ENCODE measurements around the gene ZDHHC5. TPM values are rescaled to one million over a fixed set of nuclear protein-coding genes. Genes with fewer than 3 reads are reported as not detected.
A peak's percentile ranks its signal among the peaks of the same experiment; 100 is the strongest.

Gene ZDHHC5
- total RNA-seq, 1 donor from 2014 or later: 41.8 TPM

GRCh38 chr11:57735619-57736298, 67.8 kb downstream of the ZDHHC5 start:
- Mint-ChIP-seq H3K4me3 (no peak overlapping the region), H3K9me3 (no peaks in the 10 kb centered on the region), H3K27me3 (ENCODE audit: insufficient read depth, low read depth) (no peaks in the 10 kb centered on the region), H3K36me3 (peaks cover 4% of the 10 kb centered on the region), H3K4me1 (peaks cover under 1% of the 10 kb centered on the region), H3K27ac (peak overlapping the region; percentile 20)
- H3K27me3 ChIP-seq: no peaks in the 10 kb centered on the region
- H3K27ac ChIP-seq: no peak overlapping the region
- no peak overlapping the region for H2AFZ ChIP-seq (replicated peaks)
- no peak overlapping the region for H3K4me3 ChIP-seq
- no peaks in the 10 kb centered on the region for H3K36me3 ChIP-seq
- H4K20me1 ChIP-seq (ENCODE audit: low read depth): peaks cover 5% of the 10 kb centered on the region
- DNase-seq (ENCODE audit: low spot score): no peak
- no peaks in the 10 kb centered on the region for H3K9me3 ChIP-seq (ENCODE audit: low read depth)
- H3F3A ChIP-seq (ENCODE audit: low read depth): peaks cover 14% of the 10 kb centered on the region
- H3K79me2 ChIP-seq (ENCODE audit: low read depth): peaks cover 58% of the 10 kb centered on the region
- no peaks in the 10 kb centered on the region for H3K4me1 ChIP-seq
- H3K4me2 ChIP-seq: no peak overlapping the region
- TF ChIP-seq EZH2phosphoT487 (IDR thresholded peaks at IDR 0.05) (no peak), CTCF (IDR thresholded peaks at IDR 0.05) (no peak), EZH2 (IDR thresholded peaks at IDR 0.05) (no peak)
- H3K9ac ChIP-seq: no peak overlapping the region

- Mint-ChIP-seq H3K4me3 (peak within 1 kb of the TSS; percentile 96), H3K36me3 (peaks cover 25% of the 10 kb centered on the region), H3K9me3 (no peaks in the 10 kb centered on the region), H3K4me1 (peaks cover 15% of the 10 kb centered on the region), H3K27me3 (ENCODE audit: insufficient read depth, low read depth) (peaks cover 2% of the 10 kb centered on the region), H3K27ac (peak within 1 kb of the TSS; percentile 95)
- Histone ChIP-seq H3K9ac (peak within 1 kb of the TSS; percentile 95), H3K79me2 (ENCODE audit: low read depth) (peaks cover 35% of the 10 kb centered on the region), H3K27ac (peak within 1 kb of the TSS; percentile 83), H3K27me3 (no peaks in the 10 kb centered on the region), H3F3A (ENCODE audit: low read depth) (peaks cover 24% of the 10 kb centered on the region), H4K20me1 (ENCODE audit: low read depth) (no peaks in the 10 kb centered on the region), H3K4me2 (peak within 1 kb of the TSS; percentile 98), H2AFZ (replicated peaks) (peak within 1 kb of the TSS; percentile 83), H3K4me3 (peak within 1 kb of the TSS; percentile 93), H3K9me3 (ENCODE audit: low read depth) (no peaks in the 10 kb centered on the region), H3K36me3 (peaks cover 4% of the 10 kb centered on the region), H3K4me1 (peaks cover 7% of the 10 kb centered on the region)
- peak; percentile 98 for DNase-seq (ENCODE audit: low spot score)
- TF ChIP-seq CTCF (IDR thresholded peaks at IDR 0.05): no peak
- peak; percentile 38 for TF ChIP-seq EZH2 (IDR thresholded peaks at IDR 0.05)
- TF ChIP-seq EZH2phosphoT487 (IDR thresholded peaks at IDR 0.05): peak; percentile 47
Observed at GRCh38 chr11:57741132-57742086, 73.5 kb downstream of the ZDHHC5 start, which contains the start of gene SELENOH. TSS of gene SELENOH (plus strand) at chr11:57741491. CDS start at chr11:57741596, 105 bp downstream.

- no peak overlapping the region for H3K27ac ChIP-seq
- Mint-ChIP-seq H3K27ac (peak overlapping the region; percentile 88), H3K9me3 (no peaks in the 10 kb centered on the region), H3K36me3 (peaks cover 26% of the 10 kb centered on the region), H3K4me3 (peak overlapping the region; percentile 96), H3K27me3 (ENCODE audit: insufficient read depth, low read depth) (peaks cover 2% of the 10 kb centered on the region), H3K4me1 (peaks cover 15% of the 10 kb centered on the region)
- peak overlapping the region; percentile 98 for H3K4me2 ChIP-seq
- TF ChIP-seq CTCF (IDR thresholded peaks at IDR 0.05) (no peak), EZH2 (IDR thresholded peaks at IDR 0.05) (no peak), EZH2phosphoT487 (IDR thresholded peaks at IDR 0.05) (no peak)
- no peaks in the 10 kb centered on the region for H3K9me3 ChIP-seq (ENCODE audit: low read depth)
- peak overlapping the region; percentile 95 for H3K9ac ChIP-seq
- no peaks in the 10 kb centered on the region for H4K20me1 ChIP-seq (ENCODE audit: low read depth)
- H3F3A ChIP-seq (ENCODE audit: low read depth): peaks cover 28% of the 10 kb centered on the region
- H3K79me2 ChIP-seq (ENCODE audit: low read depth): peaks cover 30% of the 10 kb centered on the region
- H3K36me3 ChIP-seq: peaks cover 4% of the 10 kb centered on the region
- H2AFZ ChIP-seq (replicated peaks): no peak overlapping the region
- DNase-seq (ENCODE audit: low spot score): no peak
- H3K27me3 ChIP-seq: no peaks in the 10 kb centered on the region
- peaks cover 7% of the 10 kb centered on the region for H3K4me1 ChIP-seq
- peak overlapping the region; percentile 93 for H3K4me3 ChIP-seq
Observed at GRCh38 chr11:57742087-57742452, 74.2 kb downstream of the ZDHHC5 start.
